HepG2 (cell line): ENCODE measurements around the gene EFL1. TPM values are rescaled to one million over a fixed set of nuclear protein-coding genes. Genes with fewer than 3 reads are reported as not detected.

Source experiments
- BORCS8-MEF2B ChIP-seq: sonication (generic); formaldehyde crosslinking; IDR thresholded peaks from 2 replicates; pipeline ENCODE4 v1.8.0; 2022; ENCODE audit warnings: mild to moderate bottlenecking, missing genetic modification reagents
- GABPA ChIP-seq, 2 experiments: IDR thresholded peaks; 2 replicates each; pipeline ENCODE4 v1.6.1; 2011 to 2016; ENCODE audit warnings: low read depth in 2 of 2, low read length in 1 of 2, missing biosample characterization in 1 of 2, missing genetic modification characterization in 1 of 2
- KMT2A ChIP-seq: sonication (generic); formaldehyde crosslinking; IDR thresholded peaks from 2 replicates; pipeline ENCODE4 v1.4.0; 2020; ENCODE audit warnings: missing genetic modification reagents
- MTA1 ChIP-seq: sonication (generic); formaldehyde crosslinking; IDR thresholded peaks from 2 replicates; pipeline ENCODE4 v1.4.0; 2020; ENCODE audit warnings: missing genetic modification reagents, mild to moderate bottlenecking, borderline replicate concordance
- MTF1 ChIP-seq: sonication (generic); formaldehyde crosslinking; IDR thresholded peaks from 2 replicates; pipeline ENCODE4 v1.5.0; 2020; ENCODE audit warnings: missing genetic modification reagents
- PHF5A ChIP-seq: IDR thresholded peaks from one replicate; pipeline ENCODE4 v1.6.1; 2018; ENCODE audit warnings: low read depth, missing genetic modification reagents; ENCODE audit not compliant: unreplicated experiment
- RAD21 ChIP-seq: fragments of 450-650 bp; formaldehyde crosslinking; IDR thresholded peaks from 2 replicates; pipeline ENCODE4 v1.5.0; 2020; ENCODE audit warnings: mild to moderate bottlenecking
- SIX4 ChIP-seq: sonication (generic); formaldehyde crosslinking; IDR thresholded peaks from 2 replicates; pipeline ENCODE4 v1.4.0; 2020; ENCODE audit warnings: missing genetic modification reagents
- SNRNP70 ChIP-seq: fragments of 200-400 bp; formaldehyde crosslinking; IDR thresholded peaks from 2 replicates; pipeline ENCODE4 v1.6.1; 2017; ENCODE audit warnings: mild to moderate bottlenecking, low read depth, low read length, moderate library complexity
- SP4 ChIP-seq: sonication (generic); formaldehyde crosslinking; IDR thresholded peaks from 2 replicates; pipeline ENCODE4 v1.8.1; 2023; ENCODE audit warnings: mild to moderate bottlenecking, missing genetic modification reagents
- STAT5B ChIP-seq: sonication (generic); formaldehyde crosslinking; IDR thresholded peaks from 2 replicates; pipeline ENCODE4 v1.4.0; 2020; ENCODE audit warnings: missing genetic modification reagents
- ZNF12 ChIP-seq: sonication (generic); formaldehyde crosslinking; IDR thresholded peaks from 2 replicates; pipeline ENCODE4 v1.5.0; 2020; ENCODE audit warnings: missing genetic modification reagents
- ZNF180 ChIP-seq: sonication (generic); formaldehyde crosslinking; IDR thresholded peaks from 2 replicates; pipeline ENCODE4 v1.4.0; 2020; ENCODE audit warnings: low read depth, missing genetic modification reagents, borderline replicate concordance
- ZNF296 ChIP-seq: sonication (generic); formaldehyde crosslinking; conservative IDR thresholded peaks from 2 replicates; pipeline ENCODE4 v1.5.0; 2020; ENCODE audit warnings: mild to moderate bottlenecking, missing genetic modification reagents
- ZNF451 ChIP-seq: sonication (generic); formaldehyde crosslinking; IDR thresholded peaks from 2 replicates; pipeline ENCODE4 v1.5.0; 2020; ENCODE audit warnings: mild to moderate bottlenecking, missing genetic modification reagents
- ZNF543 ChIP-seq: sonication (generic); formaldehyde crosslinking; IDR thresholded peaks from 2 replicates; pipeline ENCODE4 v1.4.0; 2020; ENCODE audit warnings: mild to moderate bottlenecking, missing genetic modification reagents
- ZNF780A ChIP-seq: sonication (generic); formaldehyde crosslinking; IDR thresholded peaks from 2 replicates; pipeline ENCODE4 v1.8.0; 2022; ENCODE audit warnings: mild to moderate bottlenecking, missing genetic modification reagents, moderate library complexity
- ZNF878 ChIP-seq: sonication (generic); formaldehyde crosslinking; IDR thresholded peaks from 2 replicates; pipeline ENCODE4 v1.8.1; 2023; ENCODE audit warnings: mild to moderate bottlenecking, missing genetic modification reagents, moderate library complexity
- polyA plus RNA-seq, 8 experiments: library from polyadenylated mRNA; depleted of rRNA in 3 of 8; stranded (reverse) in 7 of 8; unstranded in 1 of 8; fragments of >200 nt; fragmentation: Illumina TruSeq in 4 of 8; extraction: Trizol in 4 of 8; gene quantifications; 2 replicates each; pipeline versions ENCODE4 v1.2.1 to v1.2.3, GENCODE V29; 2011 to 2016; ENCODE audit warnings: low read depth in 4 of 8, missing spikeins in 1 of 8, mixed read lengths in 1 of 8; ENCODE audit not compliant: insufficient read depth in 1 of 8
- total RNA-seq, 5 experiments: library from RNA; depleted of rRNA; stranded (reverse); fragments of >200 nt; fragmentation: Illumina TruSeq; extraction: Trizol; gene quantifications; 2 replicates each; pipeline ENCODE4 v1.2.3, GENCODE V29; 2016; ENCODE audit warnings: low read depth in 1 of 5
- TF ChIP-seq, protein P1 (sequence below): sonication (generic); formaldehyde crosslinking; IDR thresholded peaks from 2 replicates; pipeline ENCODE4 v1.8.0; 2022; ENCODE audit warnings: missing genetic modification reagents, mild to moderate bottlenecking, moderate library complexity, borderline replicate concordance
- TF ChIP-seq, protein P2 (sequence below): sonication (generic); formaldehyde crosslinking; conservative IDR thresholded peaks from 2 replicates; pipeline ENCODE4 v1.5.0; 2020; ENCODE audit warnings: missing genetic modification reagents
- TF ChIP-seq, protein P3 (sequence below): sonication (generic); formaldehyde crosslinking; IDR thresholded peaks from 2 replicates; pipeline ENCODE4 v1.4.0; 2020; ENCODE audit warnings: mild to moderate bottlenecking, missing genetic modification reagents
- TF ChIP-seq, protein P4 (sequence below): sonication (generic); formaldehyde crosslinking; IDR thresholded peaks from 2 replicates; pipeline ENCODE4 v1.8.1; 2023; ENCODE audit warnings: missing genetic modification reagents, mild to moderate bottlenecking, borderline replicate concordance
- TF ChIP-seq, protein P5 (sequence below): sonication (generic); formaldehyde crosslinking; IDR thresholded peaks from 2 replicates; pipeline ENCODE4 v1.4.0; 2020; ENCODE audit warnings: missing genetic modification reagents
- TF ChIP-seq, protein P6 (sequence below): sonication (generic); formaldehyde crosslinking; IDR thresholded peaks from 2 replicates; pipeline ENCODE4 v1.8.0; 2022; ENCODE audit warnings: mild to moderate bottlenecking, missing genetic modification reagents, moderate library complexity

EFL1 gene
- total and polyA plus RNA-seq, 2 of the 13 experiments (the other 11 are each of a cell fraction or from before 2014, with no cell fraction given), result 6.4 to 12.0 TPM

DNA sequence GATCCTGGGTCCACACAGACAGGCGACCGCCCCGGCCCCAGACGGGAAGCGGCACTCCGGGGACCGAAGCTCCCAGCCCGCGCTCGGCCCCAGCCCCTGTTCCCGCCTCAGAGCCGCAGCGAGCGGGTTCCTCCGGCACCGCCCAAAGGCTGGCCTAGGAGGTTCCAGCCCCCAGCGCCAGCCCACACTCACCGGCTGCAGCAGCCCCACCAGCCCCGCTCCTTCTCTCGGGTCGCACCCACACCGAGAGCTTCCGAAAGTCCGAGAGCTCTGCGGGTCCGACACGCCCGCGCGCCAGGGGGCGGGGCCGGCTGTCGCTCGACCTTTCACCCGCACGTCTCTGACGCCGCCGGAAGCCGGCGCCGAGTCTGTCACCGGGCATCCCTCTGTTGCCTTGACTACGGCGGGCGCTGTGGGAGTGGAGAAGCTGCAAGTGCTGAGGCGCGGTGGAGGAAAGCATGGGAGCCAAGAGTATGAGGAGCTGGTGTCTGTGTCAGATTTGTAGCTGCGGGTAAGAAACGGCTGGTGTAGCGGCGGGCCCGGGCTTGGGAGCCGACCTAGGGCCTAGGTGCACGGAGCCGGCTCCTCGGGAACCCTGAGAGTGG is at the start of gene EFL1, which contains the start of gene SAXO2 (continued):
- TF ChIP-seq SP4 (no peak; the same call in 1 of the 2 replicates), ZNF780A (CRISPR knock-in tag) (no peak), BORCS8-MEF2B (CRISPR knock-in tag) (no peak), ZNF180 (CRISPR knock-in tag) (no peak), ZNF296 (CRISPR knock-in tag) (no peak), ZNF878 (CRISPR knock-in tag) (no peak), SNRNP70 (no peak), GABPA (IDR thresholded peaks at IDR 0.05; ENCODE audit: low read depth, low read length) (peak; percentile 51), GABPA (CRISPR knock-in tag; IDR thresholded peaks at IDR 0.05; ENCODE audit: low read depth) (peak; percentile 81), SIX4 (CRISPR knock-in tag) (no peak), KMT2A (CRISPR knock-in tag) (0 out of 2 replicates have a peak, but pooled peaks have one; percentile 38), ZNF12 (CRISPR knock-in tag) (no peak), MTF1 (CRISPR knock-in tag) (no peak), ZNF451 (no peak), MTA1 (CRISPR knock-in tag) (no peak), PHF5A (CRISPR knock-in tag) (no peak), ZNF543 (CRISPR knock-in tag) (peak; percentile 61; the same call in 1 of the 2 replicates), STAT5B (CRISPR knock-in tag) (no peak), RAD21 (CRISPR knock-in tag) (no peak)
- TF ChIP-seq, protein P1, sequence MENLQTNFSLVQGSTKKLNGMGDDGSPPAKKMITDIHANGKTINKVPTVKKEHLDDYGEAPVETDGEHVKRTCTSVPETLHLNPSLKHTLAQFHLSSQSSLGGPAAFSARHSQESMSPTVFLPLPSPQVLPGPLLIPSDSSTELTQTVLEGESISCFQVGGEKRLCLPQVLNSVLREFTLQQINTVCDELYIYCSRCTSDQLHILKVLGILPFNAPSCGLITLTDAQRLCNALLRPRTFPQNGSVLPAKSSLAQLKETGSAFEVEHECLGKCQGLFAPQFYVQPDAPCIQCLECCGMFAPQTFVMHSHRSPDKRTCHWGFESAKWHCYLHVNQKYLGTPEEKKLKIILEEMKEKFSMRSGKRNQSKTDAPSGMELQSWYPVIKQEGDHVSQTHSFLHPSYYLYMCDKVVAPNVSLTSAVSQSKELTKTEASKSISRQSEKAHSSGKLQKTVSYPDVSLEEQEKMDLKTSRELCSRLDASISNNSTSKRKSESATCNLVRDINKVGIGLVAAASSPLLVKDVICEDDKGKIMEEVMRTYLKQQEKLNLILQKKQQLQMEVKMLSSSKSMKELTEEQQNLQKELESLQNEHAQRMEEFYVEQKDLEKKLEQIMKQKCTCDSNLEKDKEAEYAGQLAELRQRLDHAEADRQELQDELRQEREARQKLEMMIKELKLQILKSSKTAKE (CRISPR knock-in tag), result no peak
- TF ChIP-seq, protein P2, sequence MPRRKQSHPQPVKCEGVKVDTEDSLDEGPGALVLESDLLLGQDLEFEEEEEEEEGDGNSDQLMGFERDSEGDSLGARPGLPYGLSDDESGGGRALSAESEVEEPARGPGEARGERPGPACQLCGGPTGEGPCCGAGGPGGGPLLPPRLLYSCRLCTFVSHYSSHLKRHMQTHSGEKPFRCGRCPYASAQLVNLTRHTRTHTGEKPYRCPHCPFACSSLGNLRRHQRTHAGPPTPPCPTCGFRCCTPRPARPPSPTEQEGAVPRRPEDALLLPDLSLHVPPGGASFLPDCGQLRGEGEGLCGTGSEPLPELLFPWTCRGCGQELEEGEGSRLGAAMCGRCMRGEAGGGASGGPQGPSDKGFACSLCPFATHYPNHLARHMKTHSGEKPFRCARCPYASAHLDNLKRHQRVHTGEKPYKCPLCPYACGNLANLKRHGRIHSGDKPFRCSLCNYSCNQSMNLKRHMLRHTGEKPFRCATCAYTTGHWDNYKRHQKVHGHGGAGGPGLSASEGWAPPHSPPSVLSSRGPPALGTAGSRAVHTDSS, result no peak
- TF ChIP-seq, protein P3, sequence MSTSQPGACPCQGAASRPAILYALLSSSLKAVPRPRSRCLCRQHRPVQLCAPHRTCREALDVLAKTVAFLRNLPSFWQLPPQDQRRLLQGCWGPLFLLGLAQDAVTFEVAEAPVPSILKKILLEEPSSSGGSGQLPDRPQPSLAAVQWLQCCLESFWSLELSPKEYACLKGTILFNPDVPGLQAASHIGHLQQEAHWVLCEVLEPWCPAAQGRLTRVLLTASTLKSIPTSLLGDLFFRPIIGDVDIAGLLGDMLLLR (CRISPR knock-in tag), result no peak
- TF ChIP-seq, protein P4, sequence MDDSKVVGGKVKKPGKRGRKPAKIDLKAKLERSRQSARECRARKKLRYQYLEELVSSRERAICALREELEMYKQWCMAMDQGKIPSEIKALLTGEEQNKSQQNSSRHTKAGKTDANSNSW (CRISPR knock-in tag), result no peak
- TF ChIP-seq, protein P5, sequence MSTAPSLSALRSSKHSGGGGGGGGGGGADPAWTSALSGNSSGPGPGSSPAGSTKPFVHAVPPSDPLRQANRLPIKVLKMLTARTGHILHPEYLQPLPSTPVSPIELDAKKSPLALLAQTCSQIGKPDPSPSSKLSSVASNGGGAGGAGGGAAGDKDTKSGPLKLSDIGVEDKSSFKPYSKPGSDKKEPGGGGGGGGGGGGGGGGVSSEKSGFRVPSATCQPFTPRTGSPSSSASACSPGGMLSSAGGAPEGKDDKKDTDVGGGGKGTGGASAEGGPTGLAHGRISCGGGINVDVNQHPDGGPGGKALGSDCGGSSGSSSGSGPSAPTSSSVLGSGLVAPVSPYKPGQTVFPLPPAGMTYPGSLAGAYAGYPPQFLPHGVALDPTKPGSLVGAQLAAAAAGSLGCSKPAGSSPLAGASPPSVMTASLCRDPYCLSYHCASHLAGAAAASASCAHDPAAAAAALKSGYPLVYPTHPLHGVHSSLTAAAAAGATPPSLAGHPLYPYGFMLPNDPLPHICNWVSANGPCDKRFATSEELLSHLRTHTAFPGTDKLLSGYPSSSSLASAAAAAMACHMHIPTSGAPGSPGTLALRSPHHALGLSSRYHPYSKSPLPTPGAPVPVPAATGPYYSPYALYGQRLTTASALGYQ (CRISPR knock-in tag), result no peak
- TF ChIP-seq, protein P6, sequence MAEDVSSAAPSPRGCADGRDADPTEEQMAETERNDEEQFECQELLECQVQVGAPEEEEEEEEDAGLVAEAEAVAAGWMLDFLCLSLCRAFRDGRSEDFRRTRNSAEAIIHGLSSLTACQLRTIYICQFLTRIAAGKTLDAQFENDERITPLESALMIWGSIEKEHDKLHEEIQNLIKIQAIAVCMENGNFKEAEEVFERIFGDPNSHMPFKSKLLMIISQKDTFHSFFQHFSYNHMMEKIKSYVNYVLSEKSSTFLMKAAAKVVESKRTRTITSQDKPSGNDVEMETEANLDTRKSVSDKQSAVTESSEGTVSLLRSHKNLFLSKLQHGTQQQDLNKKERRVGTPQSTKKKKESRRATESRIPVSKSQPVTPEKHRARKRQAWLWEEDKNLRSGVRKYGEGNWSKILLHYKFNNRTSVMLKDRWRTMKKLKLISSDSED (CRISPR knock-in tag), result no peak
